Rectal smooth muscle tissue (tissue), 1 donor: ENCODE measurements around the gene NENF.

Experiments
- H3K27ac ChIP-seq: one replicate; pipeline ENCODE4 v1.7.0; 2013; ENCODE audit warnings: low read depth, low read length, inconsistent platforms
- H3K27me3 ChIP-seq: one replicate; pipeline ENCODE4 v1.7.0; 2013; ENCODE audit warnings: low read length; ENCODE audit not compliant: control insufficient read depth, insufficient read depth
- H3K36me3 ChIP-seq: one replicate; pipeline ENCODE4 v1.7.0; 2013; ENCODE audit warnings: low read length; ENCODE audit not compliant: control insufficient read depth, insufficient read depth
- H3K4me1 ChIP-seq: one replicate; pipeline ENCODE4 v1.7.0; 2013; ENCODE audit warnings: low read length; ENCODE audit not compliant: control insufficient read depth, insufficient read depth
- H3K4me3 ChIP-seq: one replicate; pipeline ENCODE4 v1.7.0; 2013; ENCODE audit warnings: low read length
- H3K9ac ChIP-seq: one replicate; pipeline ENCODE4 v1.7.0; 2013; ENCODE audit warnings: low read length

NENF gene

DNA sequence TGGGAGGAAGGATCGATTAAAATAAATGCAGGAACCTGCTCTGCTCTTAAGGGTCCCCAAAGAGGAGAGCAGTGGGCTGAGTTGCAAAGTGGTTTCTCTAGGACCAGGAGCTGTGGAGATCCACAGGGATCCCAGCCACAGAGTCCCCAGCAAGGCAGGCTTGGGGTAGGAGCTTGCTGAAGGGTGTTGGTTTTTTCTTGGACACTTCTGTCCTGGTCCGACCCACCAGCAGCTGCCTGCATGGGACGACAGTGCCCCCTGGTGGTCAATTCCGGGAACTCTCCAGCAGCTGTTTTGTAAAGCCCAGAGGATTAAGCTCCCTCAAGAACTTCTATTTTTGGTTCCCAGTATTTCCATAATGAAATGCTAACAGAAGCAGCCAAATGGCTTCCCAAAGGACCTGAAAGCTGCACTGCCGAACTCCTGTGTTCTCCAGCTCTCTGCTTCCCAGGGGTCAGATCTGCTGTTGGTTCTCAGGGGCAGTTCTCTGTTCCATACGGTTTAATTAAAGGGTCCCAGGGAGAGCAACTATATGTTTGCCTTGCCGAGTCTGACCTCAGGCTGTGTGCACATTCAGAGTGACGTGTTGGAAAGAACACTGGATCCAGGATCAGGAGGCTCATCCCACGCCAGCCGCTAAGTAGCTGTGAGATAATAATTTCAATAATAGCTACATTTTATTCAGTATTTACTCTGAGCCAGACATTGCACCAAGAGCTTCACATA, 23.2 kb downstream of the NENF start:
- Histone ChIP-seq H3K36me3 (no peaks in the 10 kb centered on the region), H3K4me1 (peaks cover 11% of the 10 kb centered on the region), H3K9ac (no peak overlapping the region), H3K27ac (no peak overlapping the region), H3K27me3 (no peaks in the 10 kb centered on the region), H3K4me3 (no peak overlapping the region)

GRCh38 chr1:212457740-212458338, 25.1 kb downstream of the NENF start:
- peaks cover 4% of the 10 kb centered on the region for H3K4me1 ChIP-seq
- H3K36me3 ChIP-seq, result no peaks in the 10 kb centered on the region
- no peak overlapping the region for H3K27ac ChIP-seq
- H3K4me3 ChIP-seq, result no peak overlapping the region
- no peak overlapping the region for H3K9ac ChIP-seq
- H3K27me3 ChIP-seq, result no peaks in the 10 kb centered on the region

DNA sequence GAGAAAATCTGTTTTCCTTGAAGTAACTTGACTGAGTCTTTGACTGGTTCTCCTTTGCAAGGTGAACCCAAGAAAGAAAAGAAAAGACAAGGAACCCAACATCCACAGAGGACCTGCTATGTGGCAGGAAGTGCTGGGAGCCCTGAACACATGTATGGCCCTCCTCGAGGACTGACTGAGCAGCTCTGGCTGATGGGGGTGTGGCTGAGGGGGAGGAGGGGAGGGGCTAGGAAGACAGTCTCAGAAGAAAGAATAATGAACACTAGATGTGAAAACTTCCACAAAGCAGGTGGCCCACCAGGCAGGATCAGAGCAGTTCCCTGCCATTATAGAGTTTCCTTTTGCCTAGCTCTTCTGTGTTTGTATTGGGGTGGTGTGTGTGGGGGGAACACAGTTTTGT, 26.1 kb downstream of the NENF start:
- Histone ChIP-seq H3K4me1 (no peaks in the 10 kb centered on the region), H3K4me3 (no peak overlapping the region), H3K27me3 (no peaks in the 10 kb centered on the region), H3K36me3 (no peaks in the 10 kb centered on the region), H3K27ac (no peak overlapping the region), H3K9ac (no peak overlapping the region)

DNA sequence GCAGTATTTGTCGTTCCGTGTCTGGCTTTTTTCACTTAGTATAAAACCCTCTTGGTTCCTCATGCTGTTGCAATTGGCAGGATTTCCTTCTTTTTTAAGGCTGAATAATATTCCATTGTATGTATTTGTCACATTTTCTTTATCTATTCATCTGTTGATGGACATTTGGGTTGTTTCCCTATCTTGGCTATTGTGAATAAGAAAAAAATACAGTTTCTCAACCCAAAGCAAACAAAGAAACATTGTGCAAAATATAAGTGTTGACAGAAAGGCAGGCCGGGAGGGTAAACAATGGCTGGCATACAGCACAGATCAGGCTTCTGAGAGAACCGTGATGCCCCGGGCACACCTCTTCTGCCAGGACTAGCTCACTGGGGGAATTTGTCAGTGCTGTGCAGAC, 26.9 kb downstream of the NENF start:
- Histone ChIP-seq H3K4me1 (no peaks in the 10 kb centered on the region), H3K4me3 (no peak overlapping the region), H3K27me3 (no peaks in the 10 kb centered on the region), H3K36me3 (no peaks in the 10 kb centered on the region), H3K27ac (no peak overlapping the region), H3K9ac (no peak overlapping the region)

GRCh38 chr1:212460376-212460775, 27.7 kb downstream of the NENF start:
- Histone ChIP-seq H3K27ac (no peak overlapping the region), H3K27me3 (no peaks in the 10 kb centered on the region), H3K4me3 (no peak overlapping the region), H3K36me3 (no peaks in the 10 kb centered on the region), H3K9ac (no peak overlapping the region), H3K4me1 (no peaks in the 10 kb centered on the region)

GRCh38 chr1:212461916-212462660, 29.4 kb downstream of the NENF start:
- H3K27ac ChIP-seq, result no peak overlapping the region
- no peaks in the 10 kb centered on the region for H3K4me1 ChIP-seq
- no peaks in the 10 kb centered on the region for H3K36me3 ChIP-seq
- H3K27me3 ChIP-seq, result no peaks in the 10 kb centered on the region
- H3K9ac ChIP-seq, result no peak overlapping the region
- no peak overlapping the region for H3K4me3 ChIP-seq

DNA sequence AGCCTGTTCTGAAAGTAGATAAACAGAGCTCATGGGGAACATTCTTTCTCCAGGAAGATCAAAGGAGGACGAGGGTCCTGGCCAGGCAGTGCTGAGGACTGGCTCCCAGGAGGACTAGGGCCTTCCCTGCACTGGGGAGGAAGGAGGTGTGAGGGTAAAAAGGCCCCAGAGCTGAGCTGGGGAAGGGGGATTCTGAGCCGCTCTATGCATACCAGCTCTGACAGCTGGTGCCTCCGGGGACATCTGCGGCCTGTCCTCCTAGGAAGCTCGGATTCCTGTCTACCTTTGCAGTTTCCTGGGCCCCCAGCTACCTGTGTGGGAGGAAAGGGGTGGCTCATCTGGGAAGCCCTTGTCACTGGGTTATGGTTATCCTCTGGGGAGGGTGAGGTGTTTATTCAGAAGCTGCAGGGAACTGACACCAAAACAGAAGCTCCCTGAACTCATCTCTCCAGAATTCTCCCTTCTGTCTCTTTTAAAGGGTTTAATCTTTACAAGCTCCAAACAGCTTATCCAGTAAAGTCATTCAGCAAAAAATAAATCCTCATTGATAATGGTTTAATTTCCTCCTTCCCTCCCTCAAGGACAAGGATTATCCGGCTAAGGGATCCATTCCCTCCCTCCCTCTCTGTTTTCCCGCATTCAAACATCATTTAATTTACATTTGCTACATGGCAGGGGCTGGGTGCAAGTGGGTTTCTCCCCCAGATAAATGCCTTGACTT, 31.0 kb downstream of the NENF start:
- Histone ChIP-seq H3K36me3 (no peaks in the 10 kb centered on the region), H3K27me3 (no peaks in the 10 kb centered on the region), H3K4me1 (no peaks in the 10 kb centered on the region), H3K4me3 (no peak overlapping the region), H3K9ac (no peak overlapping the region), H3K27ac (no peak overlapping the region)

DNA sequence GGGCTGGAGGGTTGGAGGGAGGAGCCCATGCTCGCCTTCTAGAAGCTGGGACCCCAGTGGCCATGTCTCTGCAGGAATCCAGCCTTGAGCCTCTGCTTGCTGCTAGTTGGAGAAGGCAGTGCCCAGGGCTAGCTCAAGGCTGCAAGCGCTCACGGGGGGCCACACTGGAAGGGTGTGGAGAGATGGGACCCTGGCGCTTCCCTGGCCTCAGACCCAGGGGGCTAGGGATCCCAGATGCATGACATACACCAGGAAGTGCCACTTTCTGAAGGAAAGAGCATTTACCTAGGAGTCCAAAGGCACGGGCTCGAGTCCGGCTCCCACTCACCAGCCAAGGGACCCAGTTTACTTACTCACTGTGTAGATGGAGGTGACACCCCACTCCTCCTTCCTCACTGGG, 32.6 kb downstream of the NENF start:
- Histone ChIP-seq H3K9ac (no peak overlapping the region), H3K4me1 (no peaks in the 10 kb centered on the region), H3K27ac (no peak overlapping the region), H3K36me3 (no peaks in the 10 kb centered on the region), H3K27me3 (no peaks in the 10 kb centered on the region), H3K4me3 (no peak overlapping the region)

- no peaks in the 10 kb centered on the region for H3K4me1 ChIP-seq
Observed at GRCh38 chr1:212466437-212466836, 33.7 kb downstream of the NENF start.

DNA sequence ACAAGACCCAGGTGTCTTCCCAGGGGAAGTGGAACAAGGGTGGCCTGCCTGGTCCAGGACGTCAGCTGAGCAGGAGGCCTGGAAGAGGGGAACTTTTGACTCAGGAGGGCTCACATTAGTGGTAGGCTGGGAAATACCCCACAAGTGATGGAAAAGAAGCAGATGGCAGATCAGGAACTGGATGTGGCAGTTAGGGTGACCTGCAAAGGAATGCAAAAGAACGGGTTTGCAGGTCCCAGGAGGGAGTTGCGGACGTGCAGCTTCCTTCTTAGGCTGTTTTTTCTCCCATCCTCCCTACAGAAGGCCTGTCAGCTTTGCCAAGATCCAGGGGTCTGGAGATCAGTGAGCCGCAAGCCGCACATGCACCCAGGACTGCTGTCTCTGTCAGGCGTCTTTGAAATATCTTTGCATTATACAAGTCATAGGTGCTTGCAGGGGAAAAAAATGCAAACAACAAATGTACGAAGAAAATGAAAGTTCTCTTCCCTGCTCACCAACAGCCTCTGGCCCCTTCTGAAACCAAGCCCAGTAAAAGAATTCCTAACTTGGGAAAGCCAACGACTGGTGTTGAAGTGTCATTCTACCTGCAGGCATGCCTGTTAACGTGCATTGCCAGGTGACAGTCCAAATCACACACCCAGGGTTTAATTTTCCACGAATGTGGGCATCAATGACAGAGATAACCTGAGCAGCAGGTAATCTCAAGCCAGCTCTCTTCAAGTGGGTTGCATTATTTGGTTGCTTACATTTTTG, 34.4 kb downstream of the NENF start:
- no peaks in the 10 kb centered on the region for H3K4me1 ChIP-seq
- H3K27ac ChIP-seq, result no peak overlapping the region
- no peaks in the 10 kb centered on the region for H3K27me3 ChIP-seq
- no peaks in the 10 kb centered on the region for H3K36me3 ChIP-seq
- no peak overlapping the region for H3K9ac ChIP-seq
- no peak overlapping the region for H3K4me3 ChIP-seq

More at GRCh38 chr1:212466437-212466836, 33.7 kb downstream of the NENF start:
- Histone ChIP-seq H3K27ac (no peak overlapping the region), H3K4me3 (no peak overlapping the region), H3K27me3 (no peaks in the 10 kb centered on the region), H3K36me3 (no peaks in the 10 kb centered on the region), H3K9ac (no peak overlapping the region)

DNA sequence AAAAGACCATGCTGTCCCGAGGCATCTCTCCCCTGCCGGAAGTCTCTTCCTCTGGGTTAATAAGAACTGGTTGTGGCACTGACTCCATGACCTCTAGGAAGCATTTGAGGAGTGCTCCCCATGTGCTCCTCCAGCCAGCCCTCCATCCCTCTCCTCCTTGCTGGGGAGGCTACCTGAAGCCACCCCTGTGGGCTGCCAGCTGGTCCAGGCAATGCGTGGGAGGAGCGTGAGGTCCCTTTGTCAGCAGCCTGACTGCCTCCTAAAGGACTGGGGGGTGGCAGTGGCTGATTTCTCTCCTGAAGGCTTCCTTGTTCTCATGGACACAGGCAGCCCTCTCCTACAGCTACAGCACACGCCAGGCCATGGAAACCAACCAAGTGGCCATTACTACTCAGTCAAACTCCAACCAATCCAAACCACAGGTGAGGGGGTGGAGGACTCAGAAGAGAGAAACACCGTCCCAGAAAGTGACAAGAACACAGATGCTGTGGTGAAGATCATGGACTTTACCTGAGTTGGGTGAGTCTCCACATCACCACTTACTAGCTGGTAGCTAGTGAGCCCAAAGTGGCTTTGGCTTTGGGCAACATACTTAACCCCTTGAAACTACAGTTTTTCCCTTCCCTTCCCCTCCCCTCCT, 35.2 kb downstream of the NENF start:
- Histone ChIP-seq H3K4me1 (no peaks in the 10 kb centered on the region), H3K27me3 (no peaks in the 10 kb centered on the region), H3K27ac (no peak overlapping the region), H3K4me3 (no peak overlapping the region), H3K9ac (no peak overlapping the region), H3K36me3 (no peaks in the 10 kb centered on the region)
